OCI-LY7 (cell line): ENCODE measurements around the gene OSM.
"Not testable (repeated sequence)": the region's sequence is repeated elsewhere in the genome, so short reads cannot be mapped to it uniquely, and the experiment has no call there.

Experiments used
- EZH2phosphoT487 ChIP-seq: fragments of 200-600 bp; sonication (generic); IDR thresholded peaks from 2 replicates; pipeline ENCODE4 v1.6.1; 2018; ENCODE audit warnings: low read depth, borderline replicate concordance, mild to moderate bottlenecking, mixed run types, antibody characterized with exemption, low read length, moderate library complexity, mixed read lengths
- TF ChIP-seq, protein P1 (sequence below): fragments of 200-600 bp; sonication (generic); conservative IDR thresholded peaks from 2 replicates; pipeline ENCODE4 v1.5.1; 2014; ENCODE audit warnings: mild to moderate bottlenecking, antibody characterized with exemption, low read length, moderate library complexity, mixed read lengths

- TF ChIP-seq, protein P1, sequence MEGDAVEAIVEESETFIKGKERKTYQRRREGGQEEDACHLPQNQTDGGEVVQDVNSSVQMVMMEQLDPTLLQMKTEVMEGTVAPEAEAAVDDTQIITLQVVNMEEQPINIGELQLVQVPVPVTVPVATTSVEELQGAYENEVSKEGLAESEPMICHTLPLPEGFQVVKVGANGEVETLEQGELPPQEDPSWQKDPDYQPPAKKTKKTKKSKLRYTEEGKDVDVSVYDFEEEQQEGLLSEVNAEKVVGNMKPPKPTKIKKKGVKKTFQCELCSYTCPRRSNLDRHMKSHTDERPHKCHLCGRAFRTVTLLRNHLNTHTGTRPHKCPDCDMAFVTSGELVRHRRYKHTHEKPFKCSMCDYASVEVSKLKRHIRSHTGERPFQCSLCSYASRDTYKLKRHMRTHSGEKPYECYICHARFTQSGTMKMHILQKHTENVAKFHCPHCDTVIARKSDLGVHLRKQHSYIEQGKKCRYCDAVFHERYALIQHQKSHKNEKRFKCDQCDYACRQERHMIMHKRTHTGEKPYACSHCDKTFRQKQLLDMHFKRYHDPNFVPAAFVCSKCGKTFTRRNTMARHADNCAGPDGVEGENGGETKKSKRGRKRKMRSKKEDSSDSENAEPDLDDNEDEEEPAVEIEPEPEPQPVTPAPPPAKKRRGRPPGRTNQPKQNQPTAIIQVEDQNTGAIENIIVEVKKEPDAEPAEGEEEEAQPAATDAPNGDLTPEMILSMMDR: not testable (repeated sequence)
- TF ChIP-seq EZH2phosphoT487: not testable (repeated sequence)
These were observed 50.4 kb downstream of the OSM start for GRCh38 chr22:30216272-30216671.
